GM18867 (cell line): ENCODE data around the gene NVL.

Experiments
- ATAC-seq: cut with Tn5 transposase; IDR thresholded peaks from one replicate; pipeline ENCODE4 v1.9.1; 2021; ENCODE audit warnings: mild to moderate bottlenecking, moderate library complexity; ENCODE audit not compliant: unreplicated experiment

NVL gene

DNA sequence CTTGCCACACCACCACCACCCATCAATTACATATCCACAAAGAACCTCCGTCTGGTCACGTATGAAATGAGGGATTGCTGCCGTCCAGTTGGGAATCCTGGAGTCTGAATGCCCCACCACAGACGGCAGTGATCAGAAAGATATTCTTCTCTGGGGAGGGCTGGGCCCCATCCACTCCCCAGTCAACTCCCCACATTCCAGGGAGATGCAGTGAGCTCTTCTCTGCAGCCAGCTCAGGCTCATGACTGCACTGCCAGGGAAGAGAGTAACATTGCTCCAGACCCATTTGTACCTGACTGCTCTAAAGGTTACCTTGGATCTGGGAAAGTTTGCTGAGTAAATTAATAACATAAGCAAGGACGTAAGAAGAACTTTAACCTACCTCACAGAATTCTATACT is 128.6 kb downstream of the NVL start:
- no peak for ATAC-seq

DNA sequence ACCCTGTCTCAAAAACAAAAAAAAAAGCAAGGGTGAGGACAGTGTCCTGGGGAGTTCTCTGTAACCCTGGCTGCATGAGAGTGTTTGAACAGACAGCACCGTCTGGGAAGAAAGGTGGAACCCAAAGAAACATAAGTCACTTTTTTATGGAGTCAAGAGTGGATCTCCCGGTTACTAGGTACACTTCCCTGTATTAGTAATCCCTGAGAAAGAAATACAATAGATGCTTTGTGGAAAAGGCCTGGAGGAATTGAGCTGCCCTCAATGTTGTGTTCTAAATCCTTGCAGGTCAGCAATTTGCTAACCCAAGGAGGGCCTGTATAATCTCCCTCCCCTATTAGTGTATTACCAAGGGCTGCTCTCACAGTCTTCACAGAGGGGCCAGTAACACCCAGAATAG is 130.3 kb downstream of the NVL start:
- no peak for ATAC-seq

GRCh38 chr1:224198572-224198971 is 131.4 kb downstream of the NVL start:
- no peak for ATAC-seq

DNA sequence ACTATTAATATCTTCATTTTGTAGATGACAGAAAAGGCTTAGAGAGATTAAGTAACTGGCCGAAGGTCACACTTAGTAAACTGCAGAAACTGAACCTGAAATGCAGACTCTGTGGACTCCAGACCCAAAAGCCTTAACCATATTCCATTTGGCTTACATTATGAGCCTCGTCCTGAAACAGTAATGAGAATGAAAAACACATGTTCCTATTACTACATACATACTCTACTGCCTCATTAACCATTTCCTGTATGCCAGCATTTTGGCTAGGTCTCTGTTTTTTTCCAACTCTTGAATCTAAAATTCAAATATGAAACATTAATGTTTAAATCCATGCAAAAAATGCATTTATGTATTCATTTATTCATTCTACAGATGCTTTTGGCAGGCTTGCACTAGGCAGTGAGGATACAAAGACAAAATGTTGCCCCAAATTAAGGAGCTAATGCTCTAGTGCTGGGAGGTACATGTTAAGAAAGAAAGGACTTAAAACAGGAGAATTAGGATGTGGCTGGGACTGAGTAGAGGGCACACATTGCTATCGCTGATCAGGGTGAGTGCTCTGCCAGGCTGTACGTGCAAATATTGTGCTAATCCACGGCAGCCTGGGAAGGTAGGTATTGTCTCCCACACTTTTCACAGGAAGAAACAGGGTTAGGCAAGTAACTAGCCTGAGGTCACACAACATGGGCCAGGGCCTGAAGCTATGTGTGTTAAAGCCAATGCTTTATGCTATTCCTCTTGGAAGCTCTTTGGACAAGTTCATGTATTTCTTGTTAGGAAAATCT is 133.0 kb downstream of the NVL start:
- no peak for ATAC-seq

DNA sequence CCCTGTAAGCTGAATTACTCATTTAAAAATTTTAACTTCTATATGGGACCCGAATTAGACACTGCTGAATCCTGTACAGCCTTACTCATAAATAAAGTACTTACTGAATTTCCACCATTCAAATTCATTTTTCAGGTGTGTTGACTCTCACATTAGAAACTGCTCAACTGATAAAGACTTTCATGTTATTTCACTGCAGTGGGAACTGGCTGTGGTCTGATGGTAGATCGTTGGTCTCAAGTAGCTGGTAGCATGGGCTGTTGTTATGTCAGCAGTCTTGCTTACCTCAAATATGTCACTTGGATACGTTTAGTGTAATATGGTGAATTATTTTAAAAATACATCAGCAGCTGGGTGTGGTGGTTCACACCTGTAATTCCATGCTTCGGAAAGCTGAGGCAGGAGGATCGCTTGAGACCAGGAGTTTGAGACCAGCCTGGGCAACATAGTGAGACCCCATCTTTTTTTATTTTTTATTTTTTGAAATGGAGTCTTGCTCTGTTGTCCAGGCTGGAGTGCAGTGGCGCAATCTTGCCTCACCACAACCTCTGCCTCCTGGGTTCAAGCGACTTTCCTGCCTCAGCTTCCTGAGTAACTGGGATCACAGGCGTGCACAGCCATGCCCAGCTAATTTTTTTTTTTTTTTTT is 136.5 kb downstream of the NVL start:
- no peak for ATAC-seq

DNA sequence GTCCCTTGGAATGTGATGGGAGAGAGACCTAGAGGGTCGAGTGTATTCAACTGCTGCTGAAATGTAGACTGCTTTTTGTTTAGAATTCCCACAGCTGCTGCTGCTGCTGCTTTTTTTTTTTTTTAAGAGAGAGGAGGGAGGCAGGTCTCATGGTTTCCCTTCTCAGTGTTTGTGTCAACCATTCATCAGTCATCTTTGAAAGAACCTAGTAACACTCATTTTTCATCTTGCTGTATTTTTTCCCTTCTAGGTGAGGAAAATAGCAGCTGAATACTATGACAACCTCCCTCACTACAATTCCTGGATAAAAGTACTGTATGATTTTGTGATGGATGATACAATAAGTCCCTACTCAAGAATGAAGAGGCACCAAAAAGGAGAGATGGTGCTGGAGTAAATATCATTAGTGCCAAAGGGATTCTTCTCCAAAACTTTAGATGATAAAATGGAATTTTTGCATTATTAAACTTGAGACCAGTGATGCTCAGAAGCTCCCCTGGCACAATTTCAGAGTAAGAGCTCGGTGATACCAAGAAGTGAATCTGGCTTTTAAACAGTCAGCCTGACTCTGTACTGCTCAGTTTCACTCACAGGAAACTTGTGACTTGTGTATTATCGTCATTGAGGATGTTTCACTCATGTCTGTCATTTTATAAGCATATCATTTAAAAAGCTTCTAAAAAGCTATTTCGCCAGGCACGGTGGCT is 137.7 kb downstream of the NVL start:
- peak; percentile 35 for ATAC-seq

- no peak for ATAC-seq
Measured at GRCh38 chr1:224189561-224189960, 140.4 kb downstream of the NVL start.

DNA sequence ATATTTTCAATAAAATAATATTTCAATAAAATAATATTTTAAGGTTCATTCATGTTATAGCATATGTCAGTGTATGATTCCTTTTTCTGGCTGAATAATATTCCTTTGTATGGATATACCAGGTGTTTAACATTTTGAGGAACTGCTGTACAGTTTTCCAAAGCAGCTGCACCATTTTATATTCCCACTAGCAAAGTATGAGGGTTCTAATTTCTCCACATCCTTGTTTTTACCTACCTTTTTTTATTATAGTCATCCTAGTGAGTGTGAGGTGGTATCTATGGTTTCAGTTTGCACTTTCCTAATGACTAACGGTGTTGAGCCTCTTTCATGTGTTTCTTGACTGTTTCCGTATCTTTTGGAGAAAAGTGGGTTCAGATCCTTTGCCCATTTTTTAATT is 141.7 kb downstream of the NVL start:
- no peak for ATAC-seq

DNA sequence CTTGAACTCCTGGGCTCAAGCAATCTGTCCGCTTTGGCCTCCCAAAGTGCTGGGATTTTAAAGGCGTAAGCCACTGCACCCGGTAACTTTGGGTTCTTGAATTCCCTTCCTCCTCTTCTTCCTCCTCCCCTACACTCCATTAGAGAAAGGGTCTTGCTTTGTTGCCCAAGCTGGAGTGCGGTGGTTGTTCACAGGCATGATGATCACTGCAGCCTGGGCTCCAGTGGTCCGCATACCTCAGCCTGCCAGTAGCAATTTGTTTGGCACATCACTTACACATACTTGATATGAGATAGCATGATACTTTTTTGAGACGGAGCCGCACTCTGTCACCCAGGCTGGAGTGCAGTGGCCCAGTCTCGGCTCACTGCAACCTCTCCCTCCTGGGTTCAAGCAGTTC is 144.8 kb downstream of the NVL start:
- ATAC-seq = no peak

DNA sequence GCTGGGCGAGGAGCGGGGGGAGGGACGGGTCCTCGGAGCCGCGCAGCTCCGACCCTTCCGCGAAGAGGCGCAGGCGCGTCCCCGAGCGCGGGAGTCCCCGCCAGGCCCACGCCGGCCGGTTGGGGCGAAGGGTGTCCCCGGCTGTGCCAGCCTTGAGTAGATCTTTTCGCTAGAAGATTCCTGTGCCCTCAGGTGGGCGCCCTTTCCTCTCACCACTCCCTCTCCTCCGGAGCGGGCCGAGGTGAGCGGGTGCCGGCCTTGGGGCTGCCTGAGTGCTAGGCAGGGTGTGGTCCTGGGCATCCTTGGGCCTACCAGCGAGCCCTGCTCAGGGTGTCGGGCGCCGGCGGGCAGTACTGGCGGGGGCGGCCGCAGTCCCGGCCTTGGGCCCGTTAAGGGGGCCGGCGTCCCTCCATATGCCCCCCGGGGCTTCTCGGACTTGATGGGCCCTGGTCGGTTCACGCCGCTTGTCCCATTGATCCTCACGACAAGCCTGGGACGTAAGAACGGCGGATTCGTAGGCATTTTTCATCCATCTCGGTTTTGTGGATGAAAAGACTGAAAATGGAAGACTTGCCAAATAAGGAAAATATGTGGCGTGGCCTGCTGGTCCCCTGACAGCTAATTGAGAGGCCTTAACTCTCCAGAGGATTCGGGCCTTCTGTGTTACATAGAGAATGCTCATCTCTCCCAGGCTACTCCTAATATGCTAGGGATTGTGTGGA is 146.2 kb downstream of the NVL start:
- ATAC-seq = peak; percentile 50

- ATAC-seq = peak; percentile 67
Measured at GRCh38 chr1:224182866-224183590, 146.9 kb downstream of the NVL start, which contains the start of gene DEGS1. TSS of gene DEGS1 (plus strand) at chr1:224183240. CDS start at chr1:224183337, 97 bp downstream.

GRCh38 chr1:224182057-224182865 is 147.7 kb downstream of the NVL start:
- peak; percentile 41 for ATAC-seq

DNA sequence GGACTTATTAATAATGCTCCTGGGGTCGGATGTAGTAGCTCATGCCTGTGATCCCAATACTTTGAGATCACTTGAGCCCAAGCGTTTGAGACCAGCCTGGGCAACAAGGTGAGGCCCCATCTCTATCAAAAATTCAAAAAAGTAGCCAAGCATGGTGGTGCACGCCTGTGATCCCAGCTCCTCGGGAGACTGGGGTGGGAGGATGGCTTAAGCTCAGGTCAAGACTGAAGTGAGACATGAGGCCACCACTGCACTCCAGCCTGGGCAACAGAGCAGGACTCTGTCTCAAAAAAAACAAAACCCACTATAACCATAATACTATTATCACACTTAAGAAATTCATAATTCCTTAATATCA is 148.5 kb downstream of the NVL start:
- no peak for ATAC-seq

GRCh38 chr1:224180783-224181452 is 149.1 kb downstream of the NVL start:
- no peak for ATAC-seq

DNA sequence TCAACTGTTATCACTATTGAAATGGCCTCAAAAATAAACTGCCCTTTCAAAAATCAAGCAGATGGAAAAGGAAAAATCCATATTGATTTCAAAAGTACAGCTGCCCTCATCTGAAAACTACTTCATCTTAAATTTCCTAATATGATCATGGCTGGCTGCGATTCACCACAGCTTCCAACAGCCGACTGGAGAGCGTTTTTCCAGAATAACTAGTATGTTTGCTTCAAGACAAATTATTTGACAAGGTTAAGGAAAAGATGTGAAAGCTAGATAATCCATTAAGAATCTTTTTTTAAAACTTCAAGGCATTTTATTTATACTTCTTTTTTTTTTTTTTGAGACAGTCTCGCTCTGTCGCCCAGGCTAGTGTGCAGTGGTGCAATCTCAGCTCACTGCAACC is 151.1 kb downstream of the NVL start:
- no peak for ATAC-seq

GRCh38 chr1:224177356-224177999 is 152.5 kb downstream of the NVL start:
- no peak for ATAC-seq
